K562 (cell line): Measurements from ENCODE around the gene ST6GAL1. TPM values are rescaled to one million over a fixed set of nuclear protein-coding genes. Genes with fewer than 3 reads are reported as not detected.

Source experiments
- AFF1 ChIP-seq, 2 experiments: fragments of 450-650 bp; IDR thresholded peaks; 2 replicates each; pipeline ENCODE4 v1.6.1; 2018; ENCODE audit warnings: mild to moderate bottlenecking in 2 of 2, low read depth in 1 of 2; ENCODE audit not compliant: partially characterized antibody in 2 of 2
- BACH1 ChIP-seq: fragments of 200-800 bp; sonication (Bioruptor generic); IDR thresholded peaks from 2 replicates; pipeline ENCODE4 v1.6.1; 2016; ENCODE audit warnings: missing genetic modification characterization, missing compliant biosample characterization
- CEBPB ChIP-seq: fragments of 450-650 bp; IDR thresholded peaks from 2 replicates; pipeline ENCODE4 v1.6.1; 2016; ENCODE audit warnings: missing genetic modification characterization, missing compliant biosample characterization
- CHD7 ChIP-seq: fragments of 200-600 bp; sonication (generic); IDR thresholded peaks from one replicate; pipeline ENCODE4 v1.6.1; 2012; ENCODE audit warnings: mild to moderate bottlenecking, low read depth, low read length, inconsistent platforms
- CREB3 ChIP-seq: fragments of 450-650 bp; conservative IDR thresholded peaks from 2 replicates; pipeline ENCODE4 v1.6.1; 2016; ENCODE audit warnings: missing genetic modification characterization, low read depth, mild to moderate bottlenecking, missing compliant biosample characterization, moderate library complexity
- FIP1L1 ChIP-seq: fragments of 200-400 bp; formaldehyde crosslinking; IDR thresholded peaks from 2 replicates; pipeline ENCODE4 v1.6.1; 2018; ENCODE audit warnings: mild to moderate bottlenecking, low read depth, low read length; ENCODE audit not compliant: poor library complexity, severe bottlenecking
- LARP7 ChIP-seq: fragments of 450-650 bp; IDR thresholded peaks from 2 replicates; pipeline ENCODE4 v1.6.1; 2016
- MEF2A ChIP-seq: IDR thresholded peaks from 2 replicates; pipeline ENCODE4 v1.6.1; 2011; ENCODE audit warnings: low read depth, mild to moderate bottlenecking, low read length, moderate library complexity; ENCODE audit not compliant: control insufficient read depth
- PYGO2 ChIP-seq: fragments of 450-650 bp; IDR thresholded peaks from 2 replicates; pipeline ENCODE4 v1.6.1; 2016; ENCODE audit warnings: mild to moderate bottlenecking, missing genetic modification characterization, moderate library complexity, missing compliant biosample characterization
- RNF2 ChIP-seq: sonication (generic); IDR thresholded peaks from 2 replicates; pipeline ENCODE4 v1.6.1; 2016
- polyA plus RNA-seq, 8 experiments: library from polyadenylated mRNA; depleted of rRNA in 4 of 8; stranded (reverse) in 5 of 8; unstranded in 3 of 8; fragments of >200 nt; fragmentation: Nextera tagmentation in 2 of 8; fragmentation: Illumina TruSeq in 1 of 8; extraction: Ambion mirVana in 2 of 8; extraction: Trizol in 1 of 8; gene quantifications; 2 replicates each; pipeline versions ENCODE4 v1.2.1 to v1.2.3, GENCODE V29; 2011 to 2014; ENCODE audit warnings: inconsistent platforms in 1 of 8, missing spikeins in 1 of 8
- total RNA-seq, 7 experiments: library from RNA; depleted of rRNA in 6 of 7; stranded (reverse); fragments of >200 nt in 6 of 7; fragmentation: Illumina TruSeq in 2 of 7; extraction: Trizol in 2 of 7; gene quantifications; 2 replicates each; pipeline versions ENCODE4 v1.2.1 to v1.2.3, GENCODE V29; 2011 to 2021; ENCODE audit warnings: low replicate concordance in 1 of 7

The ST6GAL1 gene
- total and polyA plus RNA-seq, 9 of the 15 experiments (the other 6 are each of a cell fraction or from before 2014, with no cell fraction given): 31.9 to 145 (median 71.0) TPM

GRCh38 chr3:186955898-186956696, 25.8 kb downstream of the ST6GAL1 start (continued):
- TF ChIP-seq CHD7 (no peak), BACH1 (tag) (no peak), FIP1L1 (no peak), CEBPB (tag) (peak; percentile 43; the same call in 1 of the 2 replicates), LARP7 (no peak), CREB3 (tag) (peak; percentile 73; the same call in 1 of the 2 replicates), PYGO2 (tag) (no peak), AFF1 (IDR thresholded peaks at IDR 0.05; ENCODE audit: low read depth in 1 of 2, partially characterized antibody in 2 of 2) (peak in 1 of 2 experiments; percentile 69), RNF2 (no peak), MEF2A (no peak)
